Psoas muscle (tissue), 8 donors: ENCODE results near the gene MRPL50. TPM values are rescaled to one million over a fixed set of nuclear protein-coding genes. Genes with fewer than 3 reads are reported as not detected.

ENCODE experiments used
- ATAC-seq, 4 donors: fragments of 200-7000 bp; cut with Tn5 transposase; one replicate each; pipeline ENCODE4 v1.9.1; 2020; ENCODE audit warnings: moderate library complexity in 3 of 4, mild to moderate bottlenecking in 2 of 4
- DNase-seq, 2 donors: peaks; one replicate each; pipeline ENCODE4 v3.0.0-alpha.2; 2020
- H3K27ac ChIP-seq: fragments of 200-600 bp; one replicate; pipeline ENCODE4 v1.8.0; 2022
- H3K27me3 ChIP-seq, 3 donors: fragments of 200-600 bp in 1 of 3; one replicate each; pipeline versions ENCODE4 v1.6.1 to v1.8.0; 2013 to 2022; ENCODE audit warnings: low read length in 2 of 3, mild to moderate bottlenecking in 2 of 3, moderate library complexity in 1 of 3; ENCODE audit not compliant: insufficient read depth in 3 of 3
- H3K36me3 ChIP-seq, 2 donors: fragments of 200-600 bp in 1 of 2; one replicate each; pipeline versions ENCODE4 v1.6.1 to v1.8.0; 2013 to 2022; ENCODE audit warnings: low read depth in 1 of 2, mild to moderate bottlenecking in 1 of 2, moderate library complexity in 1 of 2; ENCODE audit not compliant: insufficient read depth in 1 of 2
- H3K4me1 ChIP-seq: fragments of 200-600 bp; one replicate; pipeline ENCODE4 v1.8.0; 2022
- H3K4me3 ChIP-seq: fragments of 200-600 bp; one replicate; pipeline ENCODE4 v1.8.0; 2022; ENCODE audit warnings: mild to moderate bottlenecking
- H3K9me3 ChIP-seq: fragments of 200-600 bp; one replicate; pipeline ENCODE4 v1.8.0; 2022
- WGBS, 3 donors: extraction: QIAGEN DNeasy Blood & Tissue Kit; methylation state at CpG; one replicate each; pipeline versions ENCODE4 v1.1.6 to v1.1.7; 2013; 5-methylcytosine and 5-hydroxymethylcytosine counted together
- intact Hi-C, 2 donors: fragments of 100-400 bp; cut with DNase I; formaldehyde crosslinking; loops; one replicate each; pipeline versions ENCODE4 v1.11.0 to v1.14.2; 2022
- polyA plus RNA-seq, 3 donors: library from polyadenylated mRNA; stranded (reverse); fragments of 200-250 nt; gene quantifications; one replicate each; pipeline ENCODE4 v1.2.3, GENCODE V29; 2013
- total RNA-seq, 4 donors: library from RNA; stranded (reverse); fragmentation: NEBNext Ultra II Directional in 2 of 4; extraction: Animal tissue kit (Norgen Biotek cat#: 25700) in 2 of 4; gene quantifications; one replicate each; pipeline versions ENCODE4 v1.2.1 to v1.2.4, GENCODE V29; 2021 to 2023
- TF ChIP-seq, protein P1 (sequence below): fragments of 200-600 bp; IDR thresholded peaks from one replicate; pipeline ENCODE4 v1.8.0; 2022; ENCODE audit warnings: antibody characterized with exemption
- donor health status: healthy with polysubstance abuse.
- donor health status: DM: no; HTN: no; CAD: no; lungs with moderate emphysema.
- donor health status: Bipolar disorder and iron deficiency.
- donor health status: healthy.
- donor health status: DM: yes; HTN: yes; CAD: no.
- donor health status: DM: no; HTN: no; CAD: no.
- donor health status: DM: no; HTN: no; CAD: no.
- donor health status: DM: yes; HTN: yes; CAD: no.

MRPL50 gene
- total and polyA plus RNA-seq, 7 donors = 8.6 to 19.9 (median 12.9) TPM

DNA sequence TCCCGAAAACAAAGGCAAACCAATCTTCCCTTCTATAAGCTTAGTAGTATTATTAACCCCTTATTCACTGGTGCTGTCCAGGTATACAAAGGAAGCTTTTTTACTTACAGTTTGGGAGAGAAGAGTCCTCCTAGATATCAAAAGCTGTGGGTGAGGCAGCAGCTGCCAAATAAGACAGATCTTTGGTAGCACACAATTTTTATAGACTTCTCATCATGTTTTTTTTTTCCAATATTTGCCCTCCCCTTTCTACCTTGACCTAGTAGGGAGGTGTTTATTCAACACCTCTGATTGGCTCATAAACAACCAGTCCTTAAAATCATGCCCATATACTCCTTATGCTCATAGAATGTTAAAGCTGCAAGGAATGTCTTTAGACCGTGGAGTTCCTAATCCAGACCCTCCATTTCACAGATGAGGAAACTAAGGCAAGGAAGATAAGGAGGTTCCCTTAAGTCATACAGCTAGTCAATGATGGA is 37.2 kb upstream of the MRPL50 start, which contains the start of gene ALDOB:
ALDOB (minus strand) TSS at position 174 of the 479 bp plus-strand sequence. CDS start 4,887 bp downstream, outside the sequence.
- DNase-seq (no peak), ATAC-seq (no peak)
- Histone ChIP-seq H3K4me3 (no peak within 1 kb of the TSS), H3K27me3 (no peaks in the 10 kb centered on the region), H3K27ac (no peak within 1 kb of the TSS), H3K9me3 (no peaks in the 10 kb centered on the region), H3K36me3 (no peaks in the 10 kb centered on the region), H3K4me1 (no peaks in the 10 kb centered on the region)
- TF ChIP-seq, protein P1, sequence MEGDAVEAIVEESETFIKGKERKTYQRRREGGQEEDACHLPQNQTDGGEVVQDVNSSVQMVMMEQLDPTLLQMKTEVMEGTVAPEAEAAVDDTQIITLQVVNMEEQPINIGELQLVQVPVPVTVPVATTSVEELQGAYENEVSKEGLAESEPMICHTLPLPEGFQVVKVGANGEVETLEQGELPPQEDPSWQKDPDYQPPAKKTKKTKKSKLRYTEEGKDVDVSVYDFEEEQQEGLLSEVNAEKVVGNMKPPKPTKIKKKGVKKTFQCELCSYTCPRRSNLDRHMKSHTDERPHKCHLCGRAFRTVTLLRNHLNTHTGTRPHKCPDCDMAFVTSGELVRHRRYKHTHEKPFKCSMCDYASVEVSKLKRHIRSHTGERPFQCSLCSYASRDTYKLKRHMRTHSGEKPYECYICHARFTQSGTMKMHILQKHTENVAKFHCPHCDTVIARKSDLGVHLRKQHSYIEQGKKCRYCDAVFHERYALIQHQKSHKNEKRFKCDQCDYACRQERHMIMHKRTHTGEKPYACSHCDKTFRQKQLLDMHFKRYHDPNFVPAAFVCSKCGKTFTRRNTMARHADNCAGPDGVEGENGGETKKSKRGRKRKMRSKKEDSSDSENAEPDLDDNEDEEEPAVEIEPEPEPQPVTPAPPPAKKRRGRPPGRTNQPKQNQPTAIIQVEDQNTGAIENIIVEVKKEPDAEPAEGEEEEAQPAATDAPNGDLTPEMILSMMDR = no peak
- intact Hi-C loops = no loop called here
- 58 to 75% (median 61%) methylated on average over 2 of the region's 2 CpGs for WGBS, 3 donors

DNA sequence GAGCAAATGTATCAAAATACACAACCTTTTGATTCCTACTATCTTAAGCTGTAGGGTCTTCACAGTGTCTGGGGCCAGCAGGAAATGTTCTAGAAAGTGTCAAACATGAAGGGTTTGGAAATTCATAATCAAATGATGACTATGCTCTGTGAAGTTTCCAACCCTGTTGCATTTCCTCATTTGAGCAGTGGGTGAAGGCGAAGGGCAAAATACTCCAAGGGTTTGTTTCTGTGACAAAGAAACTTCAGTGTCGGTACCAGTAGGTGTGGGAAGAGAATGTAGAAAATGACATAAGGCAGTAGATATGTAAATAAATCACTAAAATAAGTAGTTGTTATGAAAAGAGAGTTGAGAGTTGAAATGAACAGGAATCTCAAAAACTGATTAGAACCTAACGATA is 36.6 kb upstream of the MRPL50 start:
- Histone ChIP-seq H3K27me3 (no peaks in the 10 kb centered on the region), H3K4me1 (no peaks in the 10 kb centered on the region), H3K4me3 (no peak overlapping the region), H3K27ac (no peak overlapping the region), H3K9me3 (no peaks in the 10 kb centered on the region), H3K36me3 (no peaks in the 10 kb centered on the region)
- DNase-seq (no peak), ATAC-seq (no peak)
- WGBS, 3 donors = 77 to 82% (median 78%) methylated on average over 3 of the region's 3 CpGs
- TF ChIP-seq, protein P1 = no peak
- intact Hi-C loops = no loop called here

DNA sequence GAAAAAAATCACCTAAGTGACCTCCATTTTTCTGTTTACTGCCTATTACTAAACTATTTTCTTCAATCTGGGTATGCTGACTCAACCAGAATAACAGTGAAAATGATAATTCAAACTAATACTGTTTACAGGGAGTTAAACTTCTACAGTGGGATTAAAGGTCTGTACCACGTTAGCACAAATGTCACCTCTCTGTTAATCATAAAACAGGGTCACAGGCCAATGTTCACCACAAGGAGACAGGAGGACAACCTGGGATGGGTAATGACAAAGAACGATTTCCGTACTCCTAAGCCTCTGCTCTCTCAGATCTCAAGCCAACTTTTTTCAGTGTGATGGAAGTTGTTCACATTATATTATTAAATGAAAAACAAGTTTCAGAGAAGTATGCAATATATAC is 34.8 kb upstream of the MRPL50 start:
- ATAC-seq = no peak
- Histone ChIP-seq H3K36me3 (no peaks in the 10 kb centered on the region), H3K27me3 (no peaks in the 10 kb centered on the region), H3K4me3 (no peak overlapping the region), H3K27ac (no peak overlapping the region), H3K4me1 (no peaks in the 10 kb centered on the region), H3K9me3 (no peaks in the 10 kb centered on the region)
- WGBS, 3 donors = 70 to 81% (median 74%) methylated on average over 3 of the region's 3 CpGs
- TF ChIP-seq, protein P1 = no peak
- intact Hi-C loops = no loop called here
- no peak for DNase-seq

DNA sequence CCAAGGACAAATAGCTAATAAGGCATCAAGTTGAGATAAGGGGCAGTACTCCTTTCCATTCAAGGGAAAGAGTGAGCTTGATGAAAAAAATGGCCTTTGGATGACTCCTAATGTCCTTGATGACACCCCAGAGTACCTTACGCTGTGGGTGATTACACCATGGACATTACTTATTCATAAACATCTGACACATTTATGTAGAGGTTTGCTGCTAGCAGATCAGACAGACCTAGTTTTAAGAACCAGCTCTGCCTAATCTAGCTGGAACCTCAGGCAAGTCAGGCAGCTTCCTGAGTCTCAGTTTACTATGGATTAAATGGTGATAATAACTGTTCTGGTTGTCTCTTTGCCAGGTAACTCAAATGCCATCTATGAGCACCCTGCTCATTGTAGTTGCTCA is 34.3 kb upstream of the MRPL50 start:
- no peaks in the 10 kb centered on the region for H3K9me3 ChIP-seq
- no peaks in the 10 kb centered on the region for H3K36me3 ChIP-seq
- no peaks in the 10 kb centered on the region for H3K4me1 ChIP-seq
- TF ChIP-seq, protein P1 = no peak
- DNase-seq = no peak
- intact Hi-C loops = no loop called here
- H3K27ac ChIP-seq = no peak overlapping the region
- H3K27me3 ChIP-seq = no peaks in the 10 kb centered on the region
- no peak overlapping the region for H3K4me3 ChIP-seq
- no peak for ATAC-seq
- 81 to 87% (median 85%) methylated on average over 1 of the region's 1 CpG for WGBS, 3 donors

DNA sequence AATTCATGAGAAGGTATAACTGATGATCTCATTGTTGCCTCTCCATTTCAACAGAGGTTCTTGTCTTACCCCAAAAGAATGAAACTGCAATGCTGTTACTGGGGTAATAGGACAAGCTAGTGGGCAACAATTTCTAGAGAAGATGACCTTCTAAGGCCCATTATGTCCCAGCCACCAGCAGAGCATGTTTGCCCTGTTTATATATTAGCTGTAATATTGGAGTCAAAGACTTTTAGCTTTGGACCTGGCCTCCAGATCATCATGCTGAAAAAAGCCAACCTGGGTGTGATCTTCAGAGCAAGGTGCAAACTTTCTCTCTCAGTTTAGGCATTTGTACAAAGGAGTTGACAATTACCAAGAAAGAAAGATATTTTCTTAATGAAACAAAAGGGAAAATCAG is 33.8 kb upstream of the MRPL50 start:
- intact Hi-C loops = no loop called here
- Histone ChIP-seq H3K9me3 (no peaks in the 10 kb centered on the region), H3K4me3 (no peak overlapping the region), H3K27me3 (no peaks in the 10 kb centered on the region), H3K27ac (no peak overlapping the region), H3K4me1 (no peaks in the 10 kb centered on the region), H3K36me3 (no peaks in the 10 kb centered on the region)
- TF ChIP-seq, protein P1 = no peak
- ATAC-seq (no peak), DNase-seq (no peak)
